Uterus (tissue), 2 donors: ENCODE measurements around the gene CACNA1B.
"Not testable (repeated sequence)": the region's sequence is repeated elsewhere in the genome, so short reads cannot be mapped to it uniquely, and the experiment has no call there.

Experiments
- POLR2A ChIP-seq, 2 donors: fragments of 450-650 bp; IDR thresholded peaks; one replicate each; pipeline ENCODE4 v1.6.1; 2016; ENCODE audit warnings: antibody characterized with exemption in 2 of 2, mild to moderate bottlenecking in 1 of 2, moderate library complexity in 1 of 2
- TF ChIP-seq, protein P1 (sequence below), 4 experiments: fragments of 200-600 bp in 2 of 4; fragments of 450-650 bp in 2 of 4; sonication (generic) in 2 of 4; IDR thresholded peaks; one replicate each; pipeline ENCODE4 v1.5.1; 2016 to 2019; ENCODE audit warnings: antibody characterized with exemption in 4 of 4, mild to moderate bottlenecking in 2 of 4, moderate library complexity in 1 of 4

GRCh38 chr9:138132946-138133705 lies 255.5 kb downstream of the CACNA1B start:
- TF ChIP-seq, protein P1, sequence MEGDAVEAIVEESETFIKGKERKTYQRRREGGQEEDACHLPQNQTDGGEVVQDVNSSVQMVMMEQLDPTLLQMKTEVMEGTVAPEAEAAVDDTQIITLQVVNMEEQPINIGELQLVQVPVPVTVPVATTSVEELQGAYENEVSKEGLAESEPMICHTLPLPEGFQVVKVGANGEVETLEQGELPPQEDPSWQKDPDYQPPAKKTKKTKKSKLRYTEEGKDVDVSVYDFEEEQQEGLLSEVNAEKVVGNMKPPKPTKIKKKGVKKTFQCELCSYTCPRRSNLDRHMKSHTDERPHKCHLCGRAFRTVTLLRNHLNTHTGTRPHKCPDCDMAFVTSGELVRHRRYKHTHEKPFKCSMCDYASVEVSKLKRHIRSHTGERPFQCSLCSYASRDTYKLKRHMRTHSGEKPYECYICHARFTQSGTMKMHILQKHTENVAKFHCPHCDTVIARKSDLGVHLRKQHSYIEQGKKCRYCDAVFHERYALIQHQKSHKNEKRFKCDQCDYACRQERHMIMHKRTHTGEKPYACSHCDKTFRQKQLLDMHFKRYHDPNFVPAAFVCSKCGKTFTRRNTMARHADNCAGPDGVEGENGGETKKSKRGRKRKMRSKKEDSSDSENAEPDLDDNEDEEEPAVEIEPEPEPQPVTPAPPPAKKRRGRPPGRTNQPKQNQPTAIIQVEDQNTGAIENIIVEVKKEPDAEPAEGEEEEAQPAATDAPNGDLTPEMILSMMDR (IDR thresholded peaks at IDR 0.05) = not testable (repeated sequence)
- not testable (repeated sequence) for TF ChIP-seq POLR2A (IDR thresholded peaks at IDR 0.05)
